NOMO-1 (cell line): ENCODE results near the gene SIT1.
A peak's percentile ranks its signal among the peaks of the same experiment; 100 is the strongest.
"Not testable (repeated sequence)": the region's sequence is repeated elsewhere in the genome, so short reads cannot be mapped to it uniquely, and the experiment has no call there.

Experiments
- DNase-seq, 2 experiments: peaks; one replicate each; lab custom pipeline; 2025; ENCODE audit not compliant: unreplicated experiment in 2 of 2; lab: John Stamatoyannopoulos, UW

The SIT1 gene

DNA sequence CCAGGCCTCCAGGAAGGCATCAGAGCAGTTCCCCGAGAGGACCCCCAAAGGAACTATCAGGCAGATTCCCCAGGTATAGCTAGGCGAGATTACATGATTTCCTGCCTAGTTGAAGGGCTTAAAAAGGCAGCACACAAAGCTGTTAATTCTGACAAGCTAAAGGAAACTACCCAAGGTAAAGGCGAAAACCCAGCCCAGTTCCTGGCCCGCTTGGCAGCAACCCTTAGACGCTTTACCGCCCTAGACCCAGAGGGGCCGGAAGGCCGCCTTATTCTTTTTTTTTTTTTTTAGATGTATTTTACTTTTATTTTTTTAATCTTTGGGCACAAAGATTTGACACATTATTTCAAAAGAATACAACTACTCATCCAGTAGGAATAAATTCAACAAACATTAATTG is 12.0 kb downstream of the SIT1 start:
- DNase-seq = not testable (repeated sequence)

DNA sequence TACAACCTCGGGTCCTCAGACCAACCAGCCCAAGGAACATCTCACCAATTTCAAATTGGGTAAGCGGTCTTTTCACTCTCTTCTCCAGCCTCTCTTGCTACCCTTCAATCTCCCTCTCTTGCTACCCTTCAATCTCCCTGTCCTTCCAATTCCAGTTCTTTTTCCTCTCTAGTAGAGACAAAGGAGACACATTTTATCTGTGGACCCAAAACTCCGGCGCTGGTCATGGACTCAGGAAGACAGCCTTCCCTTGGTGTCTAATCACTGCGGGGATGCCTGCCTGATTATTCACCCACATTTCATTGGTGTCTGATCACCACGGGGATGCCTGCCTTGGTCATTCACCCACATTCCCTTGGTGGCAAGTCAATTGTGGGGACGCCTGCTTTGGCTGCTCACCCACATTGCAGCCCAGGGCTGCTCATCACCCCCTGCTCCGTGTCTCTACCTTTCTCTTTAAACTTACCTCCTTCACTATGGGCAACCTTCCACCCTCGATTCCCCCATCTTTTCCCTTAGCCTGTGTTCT is 13.2 kb downstream of the SIT1 start:
- not testable (repeated sequence) for DNase-seq

DNA sequence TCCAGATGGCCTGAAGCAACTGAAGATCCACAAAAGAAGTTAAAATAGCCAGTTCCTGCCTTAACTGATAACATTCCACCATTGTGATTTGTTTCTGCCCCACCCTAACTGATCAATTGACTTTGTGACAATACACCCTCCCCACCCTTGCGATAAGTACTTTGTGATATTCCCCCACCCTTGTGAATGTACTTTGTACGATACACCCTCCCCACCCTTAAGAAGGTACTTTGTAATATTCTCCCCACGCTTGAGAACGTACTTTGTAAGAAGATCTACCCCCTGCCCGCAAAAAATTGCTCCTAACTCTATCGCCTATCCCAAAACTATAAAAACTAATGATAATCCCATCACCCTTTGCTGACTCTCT is 13.9 kb downstream of the SIT1 start:
- not testable (repeated sequence) for DNase-seq

DNA sequence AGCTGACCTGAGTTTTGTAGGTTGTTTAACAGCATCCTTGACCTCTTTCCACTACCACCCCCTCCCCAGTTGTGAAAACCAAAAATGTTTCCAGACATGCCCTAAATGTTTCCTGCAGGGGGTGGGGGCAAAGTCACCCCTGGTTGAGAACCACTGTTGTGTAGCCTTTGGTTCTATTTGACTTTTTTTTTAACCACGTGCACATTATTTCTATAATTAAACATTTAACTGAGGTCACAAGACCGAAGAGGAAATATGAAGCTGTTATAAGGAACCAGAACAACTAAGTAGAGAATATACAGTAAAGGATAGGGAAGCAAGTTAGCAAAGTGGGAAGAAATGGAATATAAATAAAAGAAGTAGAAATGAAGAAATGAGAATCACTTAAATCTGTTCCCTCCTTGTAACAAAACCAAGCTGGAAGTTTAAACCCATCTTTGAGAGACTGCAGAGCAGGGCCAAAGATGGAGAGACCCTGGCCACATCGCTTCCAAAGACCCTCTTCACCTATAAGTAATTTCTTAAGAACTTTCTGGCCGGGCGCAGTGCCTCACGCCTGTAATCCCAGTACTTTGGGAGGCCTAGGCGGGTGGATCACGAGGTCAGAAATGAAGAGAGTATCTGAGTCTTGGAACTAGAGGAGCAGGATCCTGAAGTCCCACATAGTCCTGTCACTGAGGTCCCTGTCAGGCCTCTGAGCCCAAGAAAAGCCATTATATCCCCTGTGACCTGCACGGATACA is 14.4 kb downstream of the SIT1 start:
- peak in 1 of 2 experiments; percentile 54 for DNase-seq

DNA sequence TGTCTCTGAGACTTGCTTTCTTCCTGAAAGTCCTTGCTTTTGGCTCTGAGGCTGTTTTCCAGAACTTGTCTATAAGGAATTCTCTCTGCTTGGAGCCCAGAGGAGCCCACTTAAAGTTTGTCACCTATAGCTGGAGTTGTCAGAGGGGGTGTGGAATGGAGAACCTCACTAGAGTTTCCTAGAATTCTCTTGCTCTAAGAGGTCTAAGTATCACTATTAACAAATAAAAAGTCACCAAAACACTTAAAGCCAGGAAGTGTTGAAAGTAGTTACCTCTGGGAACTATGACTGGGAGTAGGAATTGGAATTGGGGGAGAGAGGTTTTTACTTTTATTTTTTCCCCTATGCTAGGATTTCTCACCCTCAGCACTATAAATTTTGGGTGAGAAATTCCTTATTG is 15.0 kb downstream of the SIT1 start:
- no peak for DNase-seq

DNA sequence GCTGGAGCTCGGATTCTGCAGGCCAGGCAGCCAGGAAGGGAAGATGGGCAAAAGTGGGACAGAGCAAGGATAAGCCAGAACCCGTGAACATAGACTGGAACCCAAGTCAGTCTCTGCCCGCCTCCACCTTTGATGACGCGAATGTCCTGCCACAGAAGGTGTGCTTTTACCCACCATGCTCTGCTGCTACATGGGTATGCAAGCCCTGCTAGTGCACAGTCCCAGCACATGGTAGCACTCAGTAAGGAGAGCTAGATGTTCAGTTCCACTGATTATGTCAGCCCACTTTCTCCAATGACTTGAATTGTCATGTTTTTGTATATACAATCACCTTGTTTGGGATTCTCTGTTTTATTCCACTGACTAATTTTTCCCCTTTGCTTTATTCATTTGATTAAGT is 21.1 kb downstream of the SIT1 start:
- DNase-seq = no peak

DNA sequence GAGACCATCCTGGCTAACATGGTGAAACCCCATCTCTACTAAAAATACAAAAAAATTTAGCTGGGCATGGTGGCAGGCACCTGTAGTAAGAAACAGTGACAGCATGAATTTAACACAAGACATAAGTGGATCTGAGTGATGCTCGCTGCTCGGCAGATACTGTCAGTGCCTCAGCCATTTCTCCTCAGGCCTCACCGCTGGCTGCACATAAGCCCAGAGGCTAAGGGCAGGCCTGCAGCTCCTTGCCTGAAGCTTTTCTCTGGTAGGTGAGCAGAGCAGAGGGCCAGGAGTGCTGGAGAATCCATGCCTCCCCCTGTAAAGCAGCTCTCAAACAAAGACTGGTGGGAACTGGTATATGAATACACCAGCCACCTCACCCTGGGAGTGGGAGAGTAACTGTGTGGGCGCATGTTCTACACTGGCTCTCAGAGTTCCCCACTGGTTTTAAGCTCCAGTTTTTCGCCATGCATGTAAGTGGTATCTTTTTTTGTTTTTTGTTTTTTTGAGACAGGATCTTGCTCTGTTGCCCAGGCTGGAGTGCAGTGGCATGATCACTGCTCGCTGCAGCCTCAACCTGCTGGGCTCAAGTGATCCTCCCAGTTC is 22.2 kb downstream of the SIT1 start:
- DNase-seq = no peak

DNA sequence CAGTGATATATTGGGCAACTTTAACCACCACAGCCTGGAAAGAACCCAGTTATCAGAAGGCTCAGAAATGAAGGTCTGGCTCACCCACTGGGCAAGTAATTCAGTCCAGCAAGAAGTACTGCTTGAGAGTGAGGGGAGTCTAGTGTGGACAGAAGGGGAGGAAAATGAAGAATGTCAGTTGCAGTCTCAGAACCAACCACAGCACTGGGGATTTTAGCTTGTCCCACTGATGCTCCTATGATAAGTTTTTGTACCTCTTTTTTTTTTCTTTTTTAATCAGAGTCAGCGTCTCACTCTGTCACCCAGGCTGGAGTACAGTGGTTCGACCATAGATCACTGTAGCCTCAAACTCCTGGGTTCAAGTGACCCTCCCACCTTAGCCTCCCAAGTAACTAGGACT is 23.2 kb downstream of the SIT1 start:
- DNase-seq = no peak

DNA sequence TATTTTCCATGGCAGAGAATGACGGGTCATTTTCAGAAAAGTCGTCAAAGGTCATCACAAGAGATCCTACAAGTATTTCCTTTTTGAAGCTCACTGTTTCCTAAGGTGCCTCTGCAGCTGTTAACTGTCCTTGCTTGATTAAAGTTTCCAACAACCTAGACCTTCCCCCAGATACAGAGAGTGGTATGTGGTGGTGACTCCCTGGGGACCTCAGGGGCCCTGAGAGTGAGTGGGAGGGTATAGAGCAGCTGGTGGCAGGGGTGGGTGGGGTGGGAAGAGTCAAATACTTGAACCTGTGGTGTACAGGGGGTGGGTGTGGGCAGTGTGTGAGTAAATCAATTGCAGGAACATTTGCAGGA is 31.0 kb downstream of the SIT1 start:
- DNase-seq = no peak

DNA sequence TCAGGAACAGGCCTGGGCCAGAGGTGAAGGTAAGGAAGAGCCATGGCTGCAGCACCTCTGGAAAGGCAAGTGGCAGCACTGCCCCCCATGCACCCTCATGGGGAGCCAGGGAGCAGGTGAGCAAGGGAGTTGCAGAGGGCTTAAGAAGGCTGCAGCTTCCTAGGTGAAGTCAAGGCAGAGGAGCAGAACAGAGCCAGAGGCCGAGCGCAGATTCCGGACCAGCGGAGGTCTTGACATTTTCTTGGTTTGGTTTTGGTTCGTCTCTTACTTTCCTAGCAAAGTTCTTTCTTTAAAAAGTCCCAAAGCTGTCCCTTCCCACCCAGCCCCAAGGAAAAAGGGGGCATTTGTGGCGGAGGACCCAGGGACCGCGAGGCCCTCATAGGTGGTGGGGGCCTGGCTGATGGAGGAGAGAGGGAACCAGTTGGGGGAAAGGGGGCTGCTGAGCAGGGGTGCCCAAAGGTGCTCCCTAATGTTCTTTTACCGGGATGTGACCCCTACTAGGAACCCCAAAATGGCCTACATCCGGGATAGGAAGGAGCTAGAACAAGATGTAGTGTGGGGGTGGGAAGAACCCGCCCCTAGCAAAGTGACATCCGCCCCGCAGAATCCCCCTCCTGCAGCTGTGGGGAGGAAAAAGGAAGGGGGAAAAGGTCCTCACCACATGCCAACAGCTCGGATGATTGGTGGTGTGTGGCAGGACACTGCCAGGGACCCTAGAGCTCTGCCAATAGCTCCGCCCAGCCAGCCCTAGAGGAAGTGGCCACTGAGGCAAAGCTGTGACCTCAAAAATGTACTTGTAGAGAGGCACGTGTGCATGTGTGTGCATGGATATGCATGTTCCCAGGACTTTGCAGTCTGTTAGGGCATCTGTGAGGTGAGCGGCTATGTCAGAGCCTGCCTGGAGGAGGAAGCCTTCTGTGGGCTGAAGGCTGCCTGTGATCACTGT is 31.6 kb downstream of the SIT1 start:
- DNase-seq = no peak

DNA sequence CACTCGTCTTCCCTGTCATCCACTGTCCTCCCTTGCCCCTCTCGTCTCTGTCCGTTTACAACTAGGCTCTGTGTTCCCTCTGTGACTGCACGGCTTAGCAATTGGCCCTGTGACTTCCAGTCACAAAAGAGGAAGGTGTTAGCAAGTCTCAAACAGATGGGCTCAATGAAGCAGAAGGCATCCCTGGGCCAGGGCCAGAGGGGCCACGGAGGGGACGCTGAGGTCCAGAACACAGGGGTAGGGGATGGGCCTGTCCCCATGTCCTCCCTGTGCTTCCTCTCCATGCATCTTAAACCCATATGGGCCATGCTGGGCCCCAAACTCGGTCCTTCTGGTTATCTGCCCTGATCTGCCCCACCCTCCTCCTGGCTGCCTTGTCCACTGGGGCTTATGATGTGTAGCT is 32.4 kb downstream of the SIT1 start, which contains the start of gene CD72:
Gene CD72, minus strand, starts transcription at position 89 of the 403 bp plus-strand sequence. CDS start 110 bp downstream, outside the sequence.
- no peak for DNase-seq

DNA sequence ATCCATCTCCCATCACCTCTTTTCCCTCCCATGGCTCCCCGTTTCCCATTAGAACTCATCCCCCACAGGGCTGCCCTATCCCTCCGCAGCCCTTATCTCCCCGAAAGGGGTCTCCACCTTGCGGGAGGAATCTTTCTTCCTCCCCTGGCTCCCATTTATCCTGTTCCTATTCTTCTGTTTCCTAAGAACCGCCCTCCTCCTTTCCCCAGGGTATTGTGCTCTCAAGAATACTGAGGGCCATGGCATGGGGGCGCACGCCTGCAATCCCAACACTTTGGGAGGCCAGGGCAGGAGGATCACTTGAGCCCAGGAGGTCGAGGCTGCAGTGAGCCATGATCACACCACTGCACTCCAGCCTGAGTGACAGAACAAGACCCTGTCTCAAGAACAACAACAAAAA is 33.2 kb downstream of the SIT1 start:
- DNase-seq = no peak

DNA sequence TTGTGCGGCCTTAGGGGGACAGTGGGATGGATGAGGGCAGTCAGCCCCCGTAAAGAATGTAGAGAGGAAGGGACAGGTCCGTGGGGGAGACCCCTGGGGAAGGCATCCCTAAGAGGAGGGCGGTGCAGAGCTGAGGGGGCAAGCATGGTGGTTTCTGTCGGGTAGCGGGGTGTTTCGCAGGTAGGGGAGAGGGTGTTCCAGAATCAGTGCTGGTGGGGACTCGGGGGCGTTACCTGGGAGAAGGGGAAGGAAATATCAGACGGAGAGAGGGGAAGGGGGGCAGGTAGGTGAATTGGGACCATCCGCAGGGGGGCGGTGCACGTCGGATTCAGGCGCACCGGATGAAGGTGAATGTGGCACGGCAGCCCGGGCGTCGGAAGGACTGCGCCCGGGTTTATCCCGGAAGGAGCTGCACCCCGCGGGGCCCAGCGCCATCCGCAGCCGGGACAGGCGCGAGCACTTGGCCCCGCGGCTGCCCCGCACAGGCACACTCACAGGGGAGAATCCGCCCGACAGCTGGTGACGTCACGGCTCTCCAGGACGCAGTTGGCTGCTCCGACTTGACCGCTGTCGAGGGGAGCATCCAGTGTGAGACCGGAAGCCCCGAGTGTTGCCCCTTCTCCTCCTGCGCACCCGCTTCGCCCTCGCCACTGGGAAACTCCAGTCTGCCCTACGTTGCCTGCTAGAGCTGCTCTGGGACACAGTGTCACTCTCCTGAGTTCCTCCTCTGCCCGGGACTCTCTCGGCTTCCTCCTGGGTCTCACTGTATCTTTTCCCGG is 33.9 kb downstream of the SIT1 start:
- DNase-seq = peak; percentile 61 to 70

DNA sequence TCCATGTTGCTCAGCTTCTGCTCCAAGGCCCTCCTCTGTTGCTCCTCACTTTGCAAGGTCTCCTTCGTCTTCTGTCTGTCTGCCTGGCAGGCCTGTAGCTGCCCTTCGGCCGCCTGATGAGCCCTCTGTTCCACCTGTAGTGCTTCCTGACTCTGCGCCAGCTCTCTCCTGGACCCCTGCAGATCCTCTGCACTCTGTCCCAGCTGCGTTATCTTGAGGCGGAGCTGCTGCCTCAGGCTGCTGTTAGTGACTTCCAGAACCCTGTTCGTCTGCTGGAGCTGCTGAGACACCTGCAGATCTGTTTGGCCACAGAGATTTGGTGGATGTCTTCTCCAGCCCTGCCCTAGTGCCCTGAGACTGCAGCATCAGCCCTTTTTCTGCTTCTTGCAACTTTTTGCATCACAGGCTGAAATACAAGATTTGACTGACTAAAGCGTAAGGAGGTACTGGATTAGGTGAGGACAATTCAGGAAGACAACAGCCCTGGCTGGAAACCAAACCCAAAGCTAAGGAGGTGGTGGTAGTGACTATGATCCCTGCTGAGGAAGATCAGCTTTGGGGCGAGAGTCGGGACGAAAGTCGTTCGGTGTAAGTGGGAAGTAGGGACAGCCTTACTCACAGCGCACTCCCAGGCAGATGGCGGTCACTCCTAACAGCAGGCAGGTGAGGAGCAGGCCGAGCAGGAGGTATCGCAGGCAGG is 34.6 kb downstream of the SIT1 start:
- DNase-seq = no peak

DNA sequence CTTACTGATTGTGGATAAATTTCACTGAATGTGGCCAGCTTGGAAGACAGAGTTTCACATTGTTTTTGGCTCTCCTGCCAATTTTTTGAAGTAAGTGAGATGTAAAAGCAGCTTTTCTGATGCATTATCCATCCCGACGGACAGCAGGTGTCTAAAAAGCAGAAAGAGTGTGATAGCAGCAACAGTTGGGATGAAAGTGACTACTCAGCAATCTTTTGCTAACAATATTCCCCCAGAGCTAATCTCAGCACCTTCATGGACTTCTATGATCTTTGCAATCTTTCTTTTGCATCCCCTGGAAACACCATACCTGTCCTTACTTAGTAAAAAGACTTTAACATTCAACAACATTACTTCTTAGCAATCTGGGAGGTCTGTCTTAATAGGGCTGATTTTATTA is 37.9 kb downstream of the SIT1 start:
- DNase-seq = no peak

DNA sequence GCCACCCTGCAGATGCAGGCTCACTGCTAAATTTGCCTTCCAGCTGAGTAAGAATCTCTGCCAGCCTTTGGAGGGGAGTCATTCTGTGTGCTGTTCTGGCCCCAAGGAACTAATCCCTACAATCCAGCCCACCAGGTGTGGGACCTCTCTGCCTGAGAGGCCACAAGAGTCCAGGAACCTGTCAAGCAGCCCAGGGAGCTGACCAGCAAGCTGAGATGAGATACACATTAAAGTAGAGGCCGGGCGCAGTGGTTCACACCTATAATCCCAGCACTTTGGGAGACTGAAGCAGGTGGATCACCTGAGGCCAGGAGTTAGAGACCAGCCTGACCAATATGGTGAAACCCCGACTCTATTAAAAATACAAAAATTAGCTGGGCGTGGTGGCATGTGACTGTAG is 38.7 kb downstream of the SIT1 start:
- DNase-seq = not testable (repeated sequence)

DNA sequence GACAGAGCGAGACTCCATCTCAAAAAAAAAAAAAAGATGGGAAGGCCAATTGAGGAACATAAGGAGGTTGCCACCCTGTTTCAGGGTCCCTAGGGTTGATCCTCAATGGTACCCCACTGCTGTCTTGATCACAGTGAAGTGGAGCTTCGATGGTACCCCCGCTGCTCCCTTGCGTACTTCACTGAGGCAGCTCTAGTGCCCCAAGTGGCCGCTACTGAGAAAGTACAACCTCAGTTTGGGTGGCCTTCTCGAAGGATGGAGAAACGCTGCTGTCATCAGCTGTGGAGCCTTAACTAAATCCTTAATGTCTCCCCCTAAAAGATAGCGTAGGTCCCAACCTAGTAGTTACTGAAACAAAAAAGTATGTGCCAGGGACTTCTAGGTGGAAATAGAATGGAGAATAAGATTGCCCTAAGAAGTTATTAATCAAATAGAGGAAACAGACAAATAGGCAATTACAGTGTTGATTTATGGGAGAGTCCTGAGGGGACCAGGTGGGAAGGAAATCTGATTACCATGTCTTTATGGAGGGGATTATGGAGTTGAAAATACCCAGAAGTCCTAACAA is 39.4 kb downstream of the SIT1 start:
- peak; percentile 34 to 58 for DNase-seq

DNA sequence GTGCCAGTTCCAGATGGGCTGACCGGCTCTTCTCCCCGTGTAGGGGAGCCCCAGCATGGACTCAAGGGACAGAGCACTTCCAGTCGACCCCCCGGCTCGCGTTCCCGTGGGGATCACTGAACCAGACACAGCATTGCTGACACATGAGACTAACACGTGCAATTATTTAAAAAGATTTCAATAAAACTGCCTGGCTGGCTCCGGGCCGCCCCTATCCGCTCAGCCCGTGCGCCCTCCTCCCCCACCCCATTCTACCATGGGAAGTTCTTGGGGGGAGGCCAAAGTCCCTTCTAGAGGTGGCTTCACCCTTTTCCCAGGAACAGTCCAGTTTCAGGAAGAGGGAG is 40.9 kb downstream of the SIT1 start:
- no peak for DNase-seq

DNA sequence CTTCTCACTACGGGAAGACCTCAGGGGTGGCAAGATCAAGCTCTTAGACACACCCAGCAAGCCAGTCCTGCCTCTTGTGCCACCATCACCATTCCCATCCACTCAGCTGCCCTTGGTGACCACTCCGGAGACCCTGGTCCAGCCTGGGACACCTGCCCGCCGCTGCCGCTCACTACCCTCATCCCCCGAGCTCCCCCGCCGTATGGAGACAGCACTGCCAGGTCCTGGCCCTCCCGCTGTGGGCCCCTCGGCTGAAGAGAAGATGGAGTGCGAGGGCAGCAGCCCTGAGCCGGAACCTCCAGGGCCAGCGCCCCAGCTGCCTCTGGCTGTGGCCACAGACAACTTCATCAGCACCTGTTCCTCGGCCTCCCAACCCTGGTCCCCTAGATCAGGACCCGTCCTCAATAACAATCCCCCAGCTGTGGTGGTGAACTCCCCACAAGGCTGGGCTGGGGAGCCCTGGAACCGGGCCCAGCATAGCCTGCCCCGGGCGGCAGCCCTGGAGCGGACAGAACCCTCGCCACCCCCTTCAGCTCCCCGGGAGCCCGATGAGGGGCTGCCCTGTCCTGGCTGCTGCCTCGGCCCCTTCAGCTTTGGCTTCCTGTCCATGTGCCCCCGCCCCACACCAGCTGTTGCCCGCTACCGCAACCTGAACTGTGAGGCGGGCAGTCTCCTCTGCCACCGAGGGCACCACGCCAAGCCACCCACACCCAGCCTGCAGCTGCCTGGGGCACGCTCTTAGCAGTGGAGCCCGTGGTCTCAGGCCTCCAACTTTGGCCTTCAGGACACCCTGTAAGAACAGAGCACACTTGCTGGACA is 41.5 kb downstream of the SIT1 start:
- no peak for DNase-seq
